Gastrocnemius medialis (tissue), 4 donors: ENCODE measurements around the gene DUSP1. TPM values are rescaled to one million over a fixed set of nuclear protein-coding genes. Genes with fewer than 3 reads are reported as not detected.

ENCODE experiments used
- ATAC-seq, 2 donors: fragments of 150-250 bp; one replicate each; pipeline ENCODE4 v1.9.1; 2016
- DNase-seq, 2 donors: peaks; one replicate each; pipeline ENCODE4 v3.0.0-alpha.2; 2019
- H3K27ac ChIP-seq, 4 donors: fragments of 200-600 bp; sonication (generic); 1 replicate in 1 of 4; 2 replicates in 3 of 4; pipeline ENCODE4 v1.5.1; 2016 to 2018; ENCODE audit warnings: mild to moderate bottlenecking in 2 of 4, moderate library complexity in 1 of 4
- H3K27me3 ChIP-seq, 3 donors: fragments of 200-600 bp; sonication (generic) in 2 of 3; 1 replicate in 1 of 3; 2 replicates in 2 of 3; pipeline versions ENCODE4 v1.5.1 to v1.6.0; 2016 to 2019; ENCODE audit warnings: mild to moderate bottlenecking in 1 of 3, moderate library complexity in 1 of 3
- H3K36me3 ChIP-seq, 2 donors: fragments of 200-600 bp; sonication (generic) in 1 of 2; one replicate each; pipeline ENCODE4 v1.5.1; 2017 to 2018
- H3K4me1 ChIP-seq, 2 donors: fragments of 200-600 bp; sonication (generic) in 1 of 2; one replicate each; pipeline ENCODE4 v1.5.1; 2016 to 2017; ENCODE audit warnings: mild to moderate bottlenecking in 2 of 2
- H3K4me3 ChIP-seq, 4 donors: fragments of 200-600 bp; sonication (generic) in 3 of 4; 1 replicate in 1 of 4; 2 replicates in 3 of 4; pipeline ENCODE4 v1.5.1; 2016 to 2019; ENCODE audit warnings: mild to moderate bottlenecking in 2 of 4
- H3K9me3 ChIP-seq, 3 donors: fragments of 200-600 bp; sonication (generic) in 2 of 3; 1 replicate in 1 of 3; 2 replicates in 2 of 3; pipeline ENCODE4 v1.5.1; 2016 to 2019
- CTCF ChIP-seq, 5 experiments: fragments of 450-650 bp in 3 of 5; fragments of 200-600 bp in 2 of 5; sonication (generic) in 2 of 5; IDR thresholded peaks in 4 of 5; conservative IDR thresholded peaks in 1 of 5; 1 replicate in 4 of 5; 2 replicates in 1 of 5; pipeline ENCODE4 v1.5.1; 2016 to 2019; ENCODE audit warnings: antibody characterized with exemption in 5 of 5, mild to moderate bottlenecking in 3 of 5, moderate library complexity in 3 of 5
- POLR2A ChIP-seq, 2 donors: fragments of 450-650 bp; IDR thresholded peaks; one replicate each; pipeline ENCODE4 v1.6.1; 2017; ENCODE audit warnings: antibody characterized with exemption in 2 of 2, mild to moderate bottlenecking in 2 of 2, moderate library complexity in 2 of 2
- in situ Hi-C, 4 donors: fragments of 200-750 bp; cut with MboI; loops; one replicate each; pipeline versions ENCODE4 v1.15.0 to v1.8.0; 2017; ENCODE audit warnings: low sequenced_read_pairs in 4 of 4
- intact Hi-C: fragments of 100-400 bp; cut with DNase I; formaldehyde crosslinking; loops from one replicate; pipeline ENCODE4 v1.15.1; 2023; ENCODE audit warnings: low total_unique reads
- total RNA-seq, 4 donors: library from RNA; depleted of rRNA; stranded (reverse); fragments of >200 nt; gene quantifications; one replicate each; pipeline versions ENCODE4 v1.1.0 to v1.2.3, GENCODE V29; 2016

The DUSP1 gene
- total RNA-seq, 4 donors from 2014 or later, result 345 to 1,004 (median 793) TPM

GRCh38 chr5:172806897-172807672 lies 36.1 kb upstream of the DUSP1 start:
- H3K4me1 ChIP-seq, result no peaks in the 10 kb centered on the region
- in situ Hi-C loops (no loop called here), intact Hi-C loops (no loop called here)
- H3K36me3 ChIP-seq, result no peaks in the 10 kb centered on the region
- ATAC-seq, result peak; percentile 76 to 87
- peak; percentile 71 to 75 for DNase-seq
- H3K27me3 ChIP-seq, result no peaks in the 10 kb centered on the region
- no peaks in the 10 kb centered on the region for H3K9me3 ChIP-seq
- TF ChIP-seq POLR2A (IDR thresholded peaks at IDR 0.05) (peak; percentile 56 to 82), CTCF (IDR thresholded peaks at IDR 0.05 in 4 of 5, conservative IDR thresholded peaks at IDR 0.05 in 1 of 5) (no peak)
- peak overlapping the region; percentile 49 to 77 (median 62) for H3K27ac ChIP-seq
- peak overlapping the region in 2 of 4 donors; percentile 31 to 34 for H3K4me3 ChIP-seq

- H3K36me3 ChIP-seq, result no peaks in the 10 kb centered on the region
Observed at GRCh38 chr5:172805736-172806255, 34.8 kb upstream of the DUSP1 start.

GRCh38 chr5:172805018-172805683 lies 34.2 kb upstream of the DUSP1 start:
- no peak for TF ChIP-seq CTCF (IDR thresholded peaks at IDR 0.05 in 4 of 5, conservative IDR thresholded peaks at IDR 0.05 in 1 of 5)
- no peak for TF ChIP-seq POLR2A (IDR thresholded peaks at IDR 0.05)
- intact Hi-C loops (no loop called here), in situ Hi-C loops (no loop called here)
- ATAC-seq (no peak), DNase-seq (no peak)
- Histone ChIP-seq H3K9me3 (no peaks in the 10 kb centered on the region), H3K27ac (no peak overlapping the region), H3K36me3 (no peaks in the 10 kb centered on the region), H3K4me3 (no peak overlapping the region), H3K4me1 (no peaks in the 10 kb centered on the region), H3K27me3 (no peaks in the 10 kb centered on the region)

More at GRCh38 chr5:172805736-172806255, 34.8 kb upstream of the DUSP1 start:
- in situ Hi-C loops, result no loop called here
- H3K4me3 ChIP-seq, result no peak overlapping the region
- no peak for TF ChIP-seq CTCF (IDR thresholded peaks at IDR 0.05 in 4 of 5, conservative IDR thresholded peaks at IDR 0.05 in 1 of 5)
- TF ChIP-seq POLR2A (IDR thresholded peaks at IDR 0.05), result no peak
- H3K27me3 ChIP-seq, result no peaks in the 10 kb centered on the region
- peak overlapping the region in 3 of 4 donors; percentile 2 to 50 (median 30) for H3K27ac ChIP-seq
- intact Hi-C loops, result no loop called here
- no peak for DNase-seq
- no peaks in the 10 kb centered on the region for H3K4me1 ChIP-seq
- ATAC-seq, result no peak
- no peaks in the 10 kb centered on the region for H3K9me3 ChIP-seq

- in situ Hi-C loops, result no loop called here
- intact Hi-C loops, result no loop called here
- Histone ChIP-seq H3K4me1 (peaks cover 0 to 5% of the 10 kb centered on the region in 2 donors), H3K27ac (no peak overlapping the region), H3K27me3 (no peaks in the 10 kb centered on the region), H3K36me3 (no peaks in the 10 kb centered on the region), H3K9me3 (no peaks in the 10 kb centered on the region), H3K4me3 (no peak overlapping the region)
- ATAC-seq (no peak), DNase-seq (no peak)
- TF ChIP-seq CTCF (IDR thresholded peaks at IDR 0.05 in 4 of 5, conservative IDR thresholded peaks at IDR 0.05 in 1 of 5), result no peak
- TF ChIP-seq POLR2A (IDR thresholded peaks at IDR 0.05), result no peak
Observed at GRCh38 chr5:172802567-172803176, 31.7 kb upstream of the DUSP1 start.
